Suprapubic skin (tissue), 4 donors: ENCODE results near the gene ELAVL1. TPM values are rescaled to one million over a fixed set of nuclear protein-coding genes. Genes with fewer than 3 reads are reported as not detected.
"Not testable (repeated sequence)": the region's sequence is repeated elsewhere in the genome, so short reads cannot be mapped to it uniquely, and the experiment has no call there.

ENCODE experiments used
- DNase-seq, 2 donors: peaks; one replicate each; pipeline ENCODE4 v3.0.0-alpha.2; 2019; ENCODE audit warnings: low spot score in 2 of 2
- H3K27ac ChIP-seq: fragments of 200-600 bp; sonication (generic); one replicate; pipeline ENCODE4 v1.5.1; 2019
- H3K27me3 ChIP-seq: fragments of 200-600 bp; sonication (generic); one replicate; pipeline ENCODE4 v1.5.1; 2019
- H3K36me3 ChIP-seq: fragments of 200-600 bp; sonication (generic); one replicate; pipeline ENCODE4 v1.5.1; 2019
- H3K4me1 ChIP-seq: fragments of 200-600 bp; sonication (generic); one replicate; pipeline ENCODE4 v1.5.1; 2019
- H3K4me3 ChIP-seq: fragments of 200-600 bp; sonication (generic); one replicate; pipeline ENCODE4 v1.5.1; 2019; ENCODE audit warnings: mild to moderate bottlenecking
- H3K9me3 ChIP-seq: fragments of 200-600 bp; sonication (generic); one replicate; pipeline ENCODE4 v1.5.1; 2019
- EP300 ChIP-seq: sonication (generic); formaldehyde crosslinking; IDR thresholded peaks from one replicate; pipeline ENCODE4 v1.6.1; 2017; ENCODE audit warnings: antibody characterized with exemption
- POLR2A ChIP-seq, 2 donors: fragments of 450-650 bp; IDR thresholded peaks; one replicate each; pipeline ENCODE4 v1.6.1; 2017; ENCODE audit warnings: antibody characterized with exemption in 2 of 2, mild to moderate bottlenecking in 2 of 2, moderate library complexity in 2 of 2
- POLR2AphosphoS5 ChIP-seq, 3 donors: sonication (generic); formaldehyde crosslinking; IDR thresholded peaks; one replicate each; pipeline ENCODE4 v1.6.1; 2017; ENCODE audit warnings: antibody characterized with exemption in 3 of 3
- WGBS: methylation state at CpG from one replicate; pipeline ENCODE4 v1.1.5; 2018; 5-methylcytosine and 5-hydroxymethylcytosine counted together
- total RNA-seq, 4 donors: library from RNA; depleted of rRNA; stranded (reverse); fragments of >200 nt; gene quantifications; one replicate each; pipeline ENCODE4 v1.1.0, GENCODE V29; 2016
- TF ChIP-seq, protein P1 (sequence below), 2 donors: fragments of 200-600 bp in 1 of 2; fragments of 450-650 bp in 1 of 2; sonication (generic) in 1 of 2; IDR thresholded peaks; one replicate each; pipeline ENCODE4 v1.5.1; 2016 to 2019; ENCODE audit warnings: antibody characterized with exemption in 2 of 2, mild to moderate bottlenecking in 1 of 2, moderate library complexity in 1 of 2

Gene ELAVL1
- total RNA-seq, 4 donors from 2014 or later = 32.4 to 38.2 (median 37.2) TPM

DNA sequence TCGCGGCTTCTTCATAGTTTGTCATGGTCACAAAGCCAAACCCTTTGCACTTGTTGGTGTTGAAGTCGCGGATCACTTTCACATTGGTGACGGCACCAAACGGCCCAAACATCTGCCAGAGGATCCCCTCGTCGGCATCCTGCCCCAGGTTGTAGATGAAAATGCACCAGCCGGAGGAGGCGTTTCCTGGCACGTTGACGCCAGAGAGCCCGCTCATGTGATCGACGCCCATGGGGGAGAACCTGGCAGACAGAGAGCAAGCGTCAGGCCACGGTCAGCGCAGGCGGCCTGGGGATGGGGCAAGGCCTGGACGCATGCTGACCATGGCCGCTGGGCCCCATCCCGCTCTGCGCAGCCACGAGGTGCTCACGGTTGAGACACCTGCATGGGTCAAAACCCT, 41.9 kb downstream of the ELAVL1 start:
- peaks cover 91% of the 10 kb centered on the region for H3K36me3 ChIP-seq
- WGBS = 94% methylated on average over 12 of the region's 25 CpGs
- no peak overlapping the region for H3K27ac ChIP-seq
- TF ChIP-seq, protein P1, sequence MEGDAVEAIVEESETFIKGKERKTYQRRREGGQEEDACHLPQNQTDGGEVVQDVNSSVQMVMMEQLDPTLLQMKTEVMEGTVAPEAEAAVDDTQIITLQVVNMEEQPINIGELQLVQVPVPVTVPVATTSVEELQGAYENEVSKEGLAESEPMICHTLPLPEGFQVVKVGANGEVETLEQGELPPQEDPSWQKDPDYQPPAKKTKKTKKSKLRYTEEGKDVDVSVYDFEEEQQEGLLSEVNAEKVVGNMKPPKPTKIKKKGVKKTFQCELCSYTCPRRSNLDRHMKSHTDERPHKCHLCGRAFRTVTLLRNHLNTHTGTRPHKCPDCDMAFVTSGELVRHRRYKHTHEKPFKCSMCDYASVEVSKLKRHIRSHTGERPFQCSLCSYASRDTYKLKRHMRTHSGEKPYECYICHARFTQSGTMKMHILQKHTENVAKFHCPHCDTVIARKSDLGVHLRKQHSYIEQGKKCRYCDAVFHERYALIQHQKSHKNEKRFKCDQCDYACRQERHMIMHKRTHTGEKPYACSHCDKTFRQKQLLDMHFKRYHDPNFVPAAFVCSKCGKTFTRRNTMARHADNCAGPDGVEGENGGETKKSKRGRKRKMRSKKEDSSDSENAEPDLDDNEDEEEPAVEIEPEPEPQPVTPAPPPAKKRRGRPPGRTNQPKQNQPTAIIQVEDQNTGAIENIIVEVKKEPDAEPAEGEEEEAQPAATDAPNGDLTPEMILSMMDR (IDR thresholded peaks at IDR 0.05) = no peak
- TF ChIP-seq POLR2AphosphoS5 (IDR thresholded peaks at IDR 0.05) (no peak), POLR2A (IDR thresholded peaks at IDR 0.05) (no peak), EP300 (no peak)
- H3K4me3 ChIP-seq = no peak overlapping the region
- no peak for DNase-seq
- no peaks in the 10 kb centered on the region for H3K27me3 ChIP-seq
- no peaks in the 10 kb centered on the region for H3K9me3 ChIP-seq
- no peaks in the 10 kb centered on the region for H3K4me1 ChIP-seq

DNA sequence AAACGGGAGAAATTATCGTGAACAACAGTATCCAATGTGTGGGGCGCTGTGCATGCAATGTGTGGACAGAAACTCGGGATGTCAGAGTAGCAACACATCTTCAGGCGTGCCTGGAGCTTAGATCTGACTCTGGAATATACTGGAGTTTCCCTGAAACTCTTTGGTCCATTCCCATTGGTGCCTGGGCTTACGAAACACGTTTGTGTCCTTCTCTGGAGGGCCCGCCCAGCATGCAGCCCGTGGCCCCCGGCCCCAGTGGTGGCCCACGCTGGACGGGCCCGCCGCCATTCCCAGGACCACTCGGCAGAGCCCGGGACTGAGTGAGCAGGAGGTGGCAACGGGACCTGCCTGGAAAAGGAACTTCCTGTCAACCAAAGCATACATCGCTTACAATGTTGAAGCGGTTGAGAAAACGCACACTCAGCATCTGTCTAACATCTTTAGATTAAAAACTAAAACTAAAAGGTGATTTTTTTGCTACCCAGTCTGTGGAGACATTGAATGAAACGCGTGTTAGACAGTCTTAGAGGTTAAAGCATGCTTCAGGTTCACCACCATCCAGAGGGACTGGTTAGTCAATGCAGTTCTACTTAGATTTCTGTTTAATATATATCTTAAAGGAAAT, 42.7 kb downstream of the ELAVL1 start:
- Histone ChIP-seq H3K9me3 (no peaks in the 10 kb centered on the region), H3K4me1 (no peaks in the 10 kb centered on the region), H3K27ac (no peak overlapping the region), H3K27me3 (no peaks in the 10 kb centered on the region), H3K4me3 (no peak overlapping the region), H3K36me3 (peaks cover 90% of the 10 kb centered on the region)
- DNase-seq = no peak
- TF ChIP-seq, protein P1 (IDR thresholded peaks at IDR 0.05) = no peak
- TF ChIP-seq POLR2AphosphoS5 (IDR thresholded peaks at IDR 0.05) = no peak
- TF ChIP-seq POLR2A (IDR thresholded peaks at IDR 0.05) = no peak
- TF ChIP-seq EP300 = no peak
- 91% methylated on average over 22 of the region's 22 CpGs for WGBS

GRCh38 chr19:7961920-7962626, 43.4 kb downstream of the ELAVL1 start:
- 77% methylated on average over 13 of the region's 13 CpGs for WGBS

DNA sequence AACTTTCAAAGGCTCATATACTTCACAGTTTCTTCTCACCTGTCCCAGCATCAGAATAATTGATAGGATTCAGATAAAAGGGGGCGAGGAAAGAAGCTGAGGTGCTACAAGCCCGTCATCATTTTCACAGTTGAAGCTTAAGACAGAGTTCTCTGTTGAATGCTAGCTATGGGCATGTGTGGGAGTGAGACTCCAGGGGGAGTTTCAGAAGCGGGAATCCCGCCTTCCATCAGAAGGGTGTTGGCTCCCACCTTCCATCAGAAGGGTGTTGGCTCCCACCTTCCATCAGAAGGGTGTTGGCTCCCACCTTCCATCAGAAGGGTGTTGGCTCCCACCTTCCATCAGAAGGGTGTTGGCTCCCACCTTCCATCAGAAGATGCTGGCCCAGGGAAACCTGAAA, 44.4 kb downstream of the ELAVL1 start:
- peaks cover 74% of the 10 kb centered on the region for H3K36me3 ChIP-seq
- not testable (repeated sequence) for DNase-seq, H3K4me3 ChIP-seq, H3K27me3 ChIP-seq, H3K9me3 ChIP-seq, H3K4me1 ChIP-seq, H3K27ac ChIP-seq
- 85% methylated on average over 4 of the region's 4 CpGs for WGBS

More at GRCh38 chr19:7961920-7962626, 43.4 kb downstream of the ELAVL1 start:
- Histone ChIP-seq H3K4me3 (no peak overlapping the region), H3K9me3 (no peaks in the 10 kb centered on the region), H3K36me3 (peaks cover 84% of the 10 kb centered on the region), H3K27me3 (no peaks in the 10 kb centered on the region), H3K27ac (no peak overlapping the region), H3K4me1 (no peaks in the 10 kb centered on the region)
- TF ChIP-seq, protein P1 (IDR thresholded peaks at IDR 0.05) = no peak
- no peak for TF ChIP-seq POLR2A (IDR thresholded peaks at IDR 0.05)
- TF ChIP-seq EP300 = no peak
- TF ChIP-seq POLR2AphosphoS5 (IDR thresholded peaks at IDR 0.05) = no peak
- DNase-seq = no peak

- WGBS = 73% methylated on average over 6 of the region's 6 CpGs
- Histone ChIP-seq H3K4me1 (no peaks in the 10 kb centered on the region), H3K36me3 (peaks cover 55% of the 10 kb centered on the region), H3K27me3 (no peaks in the 10 kb centered on the region), H3K27ac (no peak overlapping the region), H3K4me3 (no peak overlapping the region), H3K9me3 (no peaks in the 10 kb centered on the region)
- DNase-seq = no peak
- TF ChIP-seq POLR2A (IDR thresholded peaks at IDR 0.05) = no peak
- TF ChIP-seq, protein P1 (IDR thresholded peaks at IDR 0.05) = no peak
- no peak for TF ChIP-seq EP300
- TF ChIP-seq POLR2AphosphoS5 (IDR thresholded peaks at IDR 0.05) = no peak
These were observed 46.2 kb downstream of the ELAVL1 start for GRCh38 chr19:7959211-7959610.
